GM21717 (cell line): ENCODE data around the gene WHAMM.
"Not testable (repeated sequence)": the region's sequence is repeated elsewhere in the genome, so short reads cannot be mapped to it uniquely, and the experiment has no call there.

Source experiments
- ATAC-seq: cut with Tn5 transposase; IDR thresholded peaks from one replicate; pipeline ENCODE4 v1.9.1; 2021; ENCODE audit warnings: mild to moderate bottlenecking, moderate library complexity; ENCODE audit not compliant: unreplicated experiment

WHAMM gene

DNA sequence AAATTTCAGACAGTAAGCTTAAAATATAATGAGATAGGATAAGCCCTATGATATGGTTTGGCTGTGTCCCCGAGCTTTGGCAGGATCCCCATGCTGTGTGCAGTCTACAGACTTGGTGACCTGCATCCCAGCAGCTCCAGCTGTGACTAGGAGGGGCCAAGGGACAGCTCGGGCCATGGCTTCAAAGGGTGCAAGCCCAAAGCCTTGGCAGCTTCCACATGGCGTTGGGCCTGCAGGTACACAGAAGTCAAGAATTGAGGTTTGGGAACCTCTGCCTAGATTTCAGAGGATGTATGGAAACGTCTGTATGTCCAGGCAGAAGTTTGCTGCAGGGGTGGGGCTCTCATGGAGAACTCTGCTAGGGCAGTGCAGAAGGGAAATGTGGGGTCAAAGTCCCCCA is 56.2 kb downstream of the WHAMM start:
- ATAC-seq, result not testable (repeated sequence)

DNA sequence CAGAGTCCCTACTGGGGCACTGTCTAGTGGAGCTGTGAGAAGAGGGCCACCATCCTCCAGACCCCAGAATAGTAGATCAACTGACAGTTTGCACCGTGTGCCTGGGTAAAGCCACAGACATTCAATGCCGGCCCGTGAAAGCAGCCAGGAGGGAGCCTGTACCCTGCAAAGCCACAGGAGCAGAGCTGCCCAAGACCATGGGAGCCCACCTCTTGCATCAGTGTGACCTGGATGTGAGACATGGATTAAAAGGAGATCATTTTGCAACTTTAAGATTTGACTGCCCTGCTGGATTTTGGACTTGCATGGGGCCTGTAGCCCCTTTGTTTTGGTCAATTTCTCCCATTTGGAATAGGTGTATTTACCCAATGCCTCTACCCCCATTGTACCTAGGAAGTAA is 56.6 kb downstream of the WHAMM start:
- ATAC-seq, result not testable (repeated sequence)

DNA sequence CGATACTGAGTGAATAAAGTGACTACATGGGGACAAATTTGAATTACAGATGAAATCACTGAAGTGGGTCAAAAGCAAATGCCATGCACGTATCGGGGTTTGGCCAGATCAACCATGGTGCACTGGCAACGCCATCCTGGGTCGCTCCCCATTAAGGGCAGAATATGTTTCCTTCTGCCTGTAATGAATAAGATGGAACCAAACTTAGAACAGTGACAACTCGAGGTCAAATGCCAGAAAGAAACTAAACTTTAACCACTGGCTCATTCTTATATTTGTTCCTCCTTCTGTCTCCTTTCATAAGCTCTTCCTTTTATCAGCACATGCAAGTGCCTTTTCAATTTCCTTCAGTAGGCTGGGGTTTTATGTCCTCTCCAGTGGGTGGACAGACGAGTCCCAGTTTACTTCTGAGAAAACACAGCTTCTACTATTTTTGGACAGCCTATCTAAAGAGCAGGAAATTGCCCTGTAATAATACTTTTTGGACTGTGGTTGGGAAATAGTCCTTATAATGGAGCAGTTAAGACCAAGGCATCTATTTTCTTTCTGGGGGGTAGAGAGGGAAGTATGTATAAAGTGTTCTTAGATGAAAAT is 61.4 kb downstream of the WHAMM start:
- ATAC-seq, result no peak

- ATAC-seq, result no peak
Observed at GRCh38 chr15:82871358-82871757, 61.9 kb downstream of the WHAMM start.

DNA sequence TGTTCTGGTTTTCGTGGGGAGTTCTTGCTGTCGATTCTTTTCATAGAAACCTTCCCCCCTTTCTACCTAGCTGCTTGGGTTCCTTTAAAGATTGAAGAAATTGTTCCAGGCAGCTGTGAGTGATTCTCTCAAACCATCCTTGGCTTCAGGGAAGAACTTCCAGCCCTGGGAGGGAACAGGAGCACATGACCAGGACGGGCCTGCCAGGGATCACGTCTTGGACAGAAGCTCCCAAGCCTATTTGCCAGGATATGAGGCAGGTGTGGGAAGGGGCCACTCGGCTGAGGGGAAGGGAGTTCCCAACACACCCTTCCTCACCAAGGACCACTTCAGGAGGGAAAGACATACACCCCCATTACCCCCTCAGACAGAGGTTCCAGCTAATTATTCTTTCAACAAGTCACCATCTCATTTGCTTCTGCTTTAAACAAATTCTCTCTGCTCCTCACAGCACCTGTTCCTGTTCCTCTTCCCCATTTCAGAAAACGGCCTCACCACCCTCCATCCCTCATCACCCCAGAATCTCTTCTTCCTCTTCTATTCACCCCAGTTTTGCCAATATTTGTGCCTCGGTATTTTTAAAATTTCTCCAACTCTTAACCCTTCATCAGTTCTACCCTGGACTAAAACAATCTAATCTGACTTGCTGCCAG is 62.5 kb downstream of the WHAMM start:
- no peak for ATAC-seq

GRCh38 chr15:82873000-82873680 is 63.7 kb downstream of the WHAMM start:
- no peak for ATAC-seq

GRCh38 chr15:82874267-82874666 is 64.8 kb downstream of the WHAMM start:
- ATAC-seq, result no peak

DNA sequence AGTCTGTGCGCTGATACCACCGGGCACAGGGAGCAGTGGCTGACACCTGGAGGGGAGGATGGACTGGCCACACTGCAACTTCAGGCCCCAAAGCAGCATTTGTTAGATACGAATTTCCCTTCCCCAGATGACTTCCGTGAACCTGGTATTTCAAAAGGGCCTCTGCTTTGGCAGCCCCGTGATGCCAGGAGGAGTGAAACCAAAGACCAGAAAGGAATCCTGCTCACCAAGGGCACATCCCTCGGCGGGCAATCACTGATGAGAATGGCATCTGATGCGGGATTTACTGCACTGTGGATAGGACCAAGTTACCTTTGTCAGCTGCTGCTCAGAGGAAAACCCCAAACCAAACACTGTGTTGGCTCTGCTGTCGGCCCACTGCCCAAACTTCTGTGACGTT is 65.5 kb downstream of the WHAMM start:
- ATAC-seq, result no peak

GRCh38 chr15:82875411-82876003 is 66.1 kb downstream of the WHAMM start:
- no peak for ATAC-seq

DNA sequence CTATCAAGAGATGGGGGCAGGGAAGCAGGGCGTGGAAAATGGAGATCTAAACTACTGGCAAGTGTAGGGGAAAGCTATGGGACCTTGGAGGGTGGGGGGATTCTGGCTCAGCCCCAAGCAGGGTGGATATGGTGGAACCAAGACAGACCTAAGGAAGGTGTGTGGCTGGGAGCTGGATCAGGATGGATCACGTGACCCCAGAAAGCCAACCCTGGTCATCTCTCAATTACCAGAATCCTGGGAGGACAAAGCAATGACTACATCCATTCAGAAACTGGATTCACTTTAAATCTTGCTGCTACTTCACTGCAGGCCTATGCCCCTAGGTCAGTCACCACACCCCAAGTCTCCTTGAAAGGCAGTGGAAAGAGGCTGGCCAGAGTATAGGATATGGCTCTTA is 68.4 kb downstream of the WHAMM start:
- no peak for ATAC-seq

DNA sequence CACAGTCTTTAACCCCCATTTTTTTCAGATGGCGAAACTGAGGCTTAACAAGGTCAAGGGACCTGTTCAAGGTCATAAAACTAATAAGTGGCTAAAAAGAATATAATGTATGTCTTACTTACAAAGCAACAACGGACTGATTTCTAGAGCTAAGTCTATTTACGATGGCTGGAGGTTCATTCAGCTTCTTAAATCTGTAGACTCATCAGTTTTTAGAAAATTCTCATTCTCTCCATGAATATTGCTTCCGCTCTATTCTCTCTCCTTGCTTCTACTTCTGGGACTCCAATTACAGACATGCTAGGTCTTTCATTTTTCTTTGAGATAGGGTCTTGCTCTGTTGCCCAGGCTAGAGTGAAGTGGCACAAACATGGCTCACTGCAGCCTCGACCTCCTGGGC is 68.9 kb downstream of the WHAMM start:
- ATAC-seq, result no peak

DNA sequence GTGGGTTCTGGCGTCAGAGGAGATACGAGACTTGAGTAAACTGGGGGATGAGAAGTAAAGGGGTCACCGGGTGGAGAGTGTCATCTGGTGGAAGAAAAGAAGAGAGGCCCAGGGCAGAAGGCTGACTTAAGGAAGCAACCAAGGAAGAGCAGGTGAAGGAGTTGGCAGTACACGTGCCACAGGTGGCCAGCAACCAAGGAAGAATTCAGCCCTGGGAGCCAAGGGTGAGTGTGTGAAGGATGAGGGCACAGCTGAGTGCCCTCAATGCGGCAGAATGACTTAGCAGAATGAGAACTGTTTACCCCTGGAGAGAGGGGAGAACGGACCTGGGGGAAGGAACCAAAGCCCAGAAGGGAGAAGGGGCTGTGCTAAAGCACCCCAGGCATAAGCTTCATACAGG is 71.3 kb downstream of the WHAMM start:
- no peak for ATAC-seq

GRCh38 chr15:82881747-82882146 is 72.3 kb downstream of the WHAMM start:
- ATAC-seq, result no peak

DNA sequence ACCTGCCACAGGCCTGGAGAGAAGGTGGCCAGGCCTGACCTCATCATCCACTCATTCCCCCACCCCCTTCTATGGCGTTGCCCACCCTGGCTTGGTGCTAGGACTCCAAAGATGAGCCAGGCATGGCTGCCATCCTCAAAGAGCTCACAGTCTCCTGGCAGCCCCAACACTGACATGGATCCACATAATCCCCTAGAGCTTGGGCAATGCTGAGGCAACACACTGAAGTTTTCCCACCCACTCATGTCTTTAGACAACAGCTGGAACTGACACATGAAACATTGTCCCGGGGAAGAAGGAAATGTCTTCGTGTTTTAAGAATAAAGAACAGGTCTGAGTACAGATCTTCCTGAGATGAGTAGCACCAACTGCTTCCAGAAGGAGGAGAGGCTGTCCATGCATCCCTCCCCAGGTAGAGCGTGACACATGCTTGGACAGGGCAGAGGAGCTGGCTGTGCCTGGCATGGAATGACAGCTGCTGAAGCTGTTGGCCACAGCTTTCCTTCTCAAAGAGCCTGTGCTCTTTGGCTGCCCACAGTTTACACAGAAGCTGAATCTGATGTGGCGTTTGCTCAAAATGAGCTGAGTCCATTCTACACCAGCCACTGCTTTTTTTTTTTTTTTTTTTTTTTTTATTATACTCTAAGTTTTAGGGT is 73.0 kb downstream of the WHAMM start:
- ATAC-seq, result no peak
